22Rv1 (cell line): ENCODE results near the gene KCND2.

Source experiments
- CTCF ChIP-seq: fragments of 450-650 bp; IDR thresholded peaks from 2 replicates; pipeline ENCODE4 v1.5.1; 2017; ENCODE audit warnings: mild to moderate bottlenecking
- ZFX ChIP-seq: fragments of 450-650 bp; IDR thresholded peaks from 2 replicates; pipeline ENCODE4 v1.6.1; 2017; ENCODE audit warnings: antibody characterized with exemption, borderline replicate concordance

GRCh38 chr7:120550494-120551048 lies 277.6 kb downstream of the KCND2 start:
- TF ChIP-seq CTCF (no peak), ZFX (no peak)
